ENCODE results near the gene ZNF638. TPM values are rescaled to one million over a fixed set of nuclear protein-coding genes. Genes with fewer than 3 reads are reported as not detected.

ZNF638 gene
- total and polyA plus RNA-seq, 2 of the 8 experiments (the other 6 are each of a cell fraction or from before 2014, with no cell fraction given) = 45.3 to 143 TPM

DNA sequence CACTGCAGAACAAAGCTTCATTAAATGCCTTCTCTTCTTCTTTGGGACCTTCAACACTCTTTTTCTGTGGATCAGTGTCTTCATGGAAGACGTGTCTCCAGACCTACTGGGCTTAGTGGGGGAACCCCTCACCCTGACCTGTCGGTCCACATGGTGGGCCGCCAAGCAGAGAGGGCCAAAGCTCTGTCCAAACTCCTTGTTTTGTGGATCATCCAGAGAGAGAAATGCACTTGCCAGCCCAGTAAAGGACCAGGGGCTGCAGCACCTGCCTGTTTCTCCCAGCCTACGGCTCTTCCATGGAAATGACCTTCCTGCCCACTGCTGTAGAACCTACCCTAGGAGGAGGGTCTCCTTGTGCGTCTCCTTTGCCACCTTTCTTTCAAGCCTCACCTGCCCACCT lies 147.7 kb downstream of the ZNF638 start (continued):
- TF ChIP-seq CHD7 (IDR thresholded peaks at IDR 0.05; ENCODE audit: insufficient replicate concordance, low read length) = no peak
- TF ChIP-seq SP1 (IDR thresholded peaks at IDR 0.05; ENCODE audit: low read depth, low read length) = no peak
- TF ChIP-seq NRF1 (IDR thresholded peaks at IDR 0.05; ENCODE audit: low read depth, low read length) = no peak
- TF ChIP-seq NANOG (IDR thresholded peaks at IDR 0.05; ENCODE audit: insufficient read depth, low read depth, low read length, poor library complexity, severe bottlenecking) = no peak
- no peak for TF ChIP-seq SIN3A (conservative IDR thresholded peaks at IDR 0.05 in 1 of 2, IDR thresholded peaks at IDR 0.05 in 1 of 2; ENCODE audit: low read depth in 1 of 2, low read length in 2 of 2)

Measured in H1 (cell line).